CD4-positive, CD25-positive, alpha-beta regulatory T cell (primary cell): ENCODE results near the gene FGFR3. TPM values are rescaled to one million over a fixed set of nuclear protein-coding genes. Genes with fewer than 3 reads are reported as not detected.
A peak's percentile ranks its signal among the peaks of the same experiment; 100 is the strongest.

Experiments used
- ATAC-seq, 2 donors: fragments of 150-1000 bp; cut with Tn5 transposase; one replicate each; pipeline ENCODE4 v1.10.0; 2021; ENCODE audit warnings: low read depth in 2 of 2, moderate number of reproducible peaks in 2 of 2, moderate library complexity in 1 of 2
- DNase-seq, 3 donors: peaks; one replicate each; pipeline versions ENCODE4 v3.0.0 to v3.0.0-alpha.2; 2012 to 2022; ENCODE audit warnings: mixed read lengths in 1 of 3
- H3K27ac ChIP-seq: one replicate; pipeline ENCODE4 v1.7.0; 2013; ENCODE audit warnings: mild to moderate bottlenecking, low read length; ENCODE audit not compliant: insufficient read depth, poor library complexity, severe bottlenecking
- H3K27me3 ChIP-seq: one replicate; pipeline ENCODE4 v1.7.0; 2013; ENCODE audit warnings: low read length; ENCODE audit not compliant: control insufficient read depth, insufficient read depth
- H3K36me3 ChIP-seq: one replicate; pipeline ENCODE4 v1.7.0; 2013; ENCODE audit warnings: mild to moderate bottlenecking, low read length, moderate library complexity; ENCODE audit not compliant: control insufficient read depth, insufficient read depth
- H3K4me1 ChIP-seq: 2 replicates; pipeline ENCODE4 v1.7.0; 2013; ENCODE audit warnings: mild to moderate bottlenecking, low read length; ENCODE audit not compliant: insufficient read depth, control insufficient read depth, poor library complexity, severe bottlenecking
- H3K4me3 ChIP-seq: one replicate; pipeline ENCODE4 v1.7.0; 2013; ENCODE audit warnings: low read depth, mild to moderate bottlenecking, low read length, moderate library complexity
- H3K9me3 ChIP-seq, 2 experiments: 1 replicate in 1 of 2; 2 replicates in 1 of 2; pipeline ENCODE4 v1.7.0; 2013; ENCODE audit warnings: low read length in 2 of 2, mild to moderate bottlenecking in 1 of 2, moderate library complexity in 1 of 2; ENCODE audit not compliant: control insufficient read depth in 2 of 2
- H3K27ac Mint-ChIP-seq, 3 donors: one replicate each; pipeline ENCODE4 v1.8.0; 2020 to 2022; ENCODE audit warnings: mild to moderate bottlenecking in 3 of 3, mixed read lengths in 3 of 3, moderate library complexity in 2 of 3
- H3K27me3 Mint-ChIP-seq: one replicate; pipeline ENCODE4 v1.8.0; 2022; ENCODE audit warnings: mild to moderate bottlenecking, mixed read lengths
- H3K36me3 Mint-ChIP-seq: one replicate; pipeline ENCODE4 v1.8.0; 2020; ENCODE audit warnings: mixed read lengths
- H3K4me1 Mint-ChIP-seq, 4 donors: one replicate each; pipeline ENCODE4 v1.8.0; 2020 to 2022; ENCODE audit warnings: mixed read lengths in 4 of 4, mild to moderate bottlenecking in 1 of 4
- H3K4me3 Mint-ChIP-seq, 4 donors: one replicate each; pipeline ENCODE4 v1.8.0; 2020 to 2022; ENCODE audit warnings: mild to moderate bottlenecking in 4 of 4, mixed read lengths in 4 of 4, moderate library complexity in 3 of 4
- H3K9me3 Mint-ChIP-seq, 7 donors: one replicate each; pipeline ENCODE4 v1.8.0; 2020 to 2022; ENCODE audit warnings: mixed read lengths in 7 of 7, mild to moderate bottlenecking in 3 of 7, moderate library complexity in 2 of 7
- polyA plus RNA-seq, 4 donors: library from polyadenylated mRNA; unstranded; fragments of 300-500 nt; fragmentation: Illumina TruSeq; gene quantifications; one replicate each; pipeline ENCODE4 v1.2.3, GENCODE V29; 2021
- total RNA-seq: library from RNA; stranded (reverse); gene quantifications from one replicate; pipeline ENCODE4 v1.2.3, GENCODE V29; 2022

Gene FGFR3
- total and polyA plus RNA-seq, 5 donors from 2014 or later: 0.25 TPM; not detected in 4

- Histone ChIP-seq H3K4me1 (no peaks in the 10 kb centered on the region), H3K4me3 (no peak overlapping the region), H3K9me3 (no peaks in the 10 kb centered on the region), H3K36me3 (no peaks in the 10 kb centered on the region), H3K27ac (no peak overlapping the region), H3K27me3 (no peaks in the 10 kb centered on the region)
- DNase-seq: no peak
- Mint-ChIP-seq H3K36me3 (no peaks in the 10 kb centered on the region), H3K9me3 (no peaks in the 10 kb centered on the region), H3K4me3 (no peak overlapping the region), H3K27me3 (no peaks in the 10 kb centered on the region), H3K4me1 (no peaks in the 10 kb centered on the region), H3K27ac (no peak overlapping the region)
- no peak for ATAC-seq
Measured at GRCh38 chr4:1773754-1774153, 19.3 kb upstream of the FGFR3 start.

GRCh38 chr4:1775731-1776500 lies 17.2 kb upstream of the FGFR3 start:
- Histone ChIP-seq H3K4me3 (no peak overlapping the region), H3K9me3 (no peaks in the 10 kb centered on the region), H3K4me1 (no peaks in the 10 kb centered on the region), H3K27ac (no peak overlapping the region), H3K36me3 (no peaks in the 10 kb centered on the region), H3K27me3 (no peaks in the 10 kb centered on the region)
- Mint-ChIP-seq H3K36me3 (no peaks in the 10 kb centered on the region), H3K27ac (peak overlapping the region in 1 of 3 donors; percentile 61), H3K9me3 (no peaks in the 10 kb centered on the region), H3K4me3 (no peak overlapping the region), H3K4me1 (no peaks in the 10 kb centered on the region), H3K27me3 (no peaks in the 10 kb centered on the region)
- no peak for ATAC-seq
- DNase-seq: no peak

GRCh38 chr4:1776521-1777161 lies 16.5 kb upstream of the FGFR3 start:
- no peaks in the 10 kb centered on the region for H3K27me3 Mint-ChIP-seq
- Histone ChIP-seq H3K9me3 (no peaks in the 10 kb centered on the region), H3K4me3 (no peak overlapping the region), H3K27ac (no peak overlapping the region), H3K4me1 (no peaks in the 10 kb centered on the region), H3K36me3 (no peaks in the 10 kb centered on the region), H3K27me3 (no peaks in the 10 kb centered on the region)
- no peaks in the 10 kb centered on the region for H3K36me3 Mint-ChIP-seq
- H3K27ac Mint-ChIP-seq: no peak overlapping the region
- no peak overlapping the region for H3K4me3 Mint-ChIP-seq
- no peak for DNase-seq
- H3K9me3 Mint-ChIP-seq: no peaks in the 10 kb centered on the region
- H3K4me1 Mint-ChIP-seq: no peaks in the 10 kb centered on the region
- ATAC-seq: no peak

GRCh38 chr4:1777822-1778641 lies 15.1 kb upstream of the FGFR3 start:
- ATAC-seq (no peak), DNase-seq (no peak)
- H3K36me3 ChIP-seq: no peaks in the 10 kb centered on the region
- H3K27me3 ChIP-seq: no peaks in the 10 kb centered on the region
- no peak overlapping the region for H3K27ac ChIP-seq
- Mint-ChIP-seq H3K9me3 (no peaks in the 10 kb centered on the region), H3K27me3 (no peaks in the 10 kb centered on the region), H3K36me3 (no peaks in the 10 kb centered on the region), H3K4me1 (no peaks in the 10 kb centered on the region), H3K27ac (no peak overlapping the region), H3K4me3 (no peak overlapping the region)
- no peak overlapping the region for H3K4me3 ChIP-seq
- no peaks in the 10 kb centered on the region for H3K4me1 ChIP-seq
- no peaks in the 10 kb centered on the region for H3K9me3 ChIP-seq

DNA sequence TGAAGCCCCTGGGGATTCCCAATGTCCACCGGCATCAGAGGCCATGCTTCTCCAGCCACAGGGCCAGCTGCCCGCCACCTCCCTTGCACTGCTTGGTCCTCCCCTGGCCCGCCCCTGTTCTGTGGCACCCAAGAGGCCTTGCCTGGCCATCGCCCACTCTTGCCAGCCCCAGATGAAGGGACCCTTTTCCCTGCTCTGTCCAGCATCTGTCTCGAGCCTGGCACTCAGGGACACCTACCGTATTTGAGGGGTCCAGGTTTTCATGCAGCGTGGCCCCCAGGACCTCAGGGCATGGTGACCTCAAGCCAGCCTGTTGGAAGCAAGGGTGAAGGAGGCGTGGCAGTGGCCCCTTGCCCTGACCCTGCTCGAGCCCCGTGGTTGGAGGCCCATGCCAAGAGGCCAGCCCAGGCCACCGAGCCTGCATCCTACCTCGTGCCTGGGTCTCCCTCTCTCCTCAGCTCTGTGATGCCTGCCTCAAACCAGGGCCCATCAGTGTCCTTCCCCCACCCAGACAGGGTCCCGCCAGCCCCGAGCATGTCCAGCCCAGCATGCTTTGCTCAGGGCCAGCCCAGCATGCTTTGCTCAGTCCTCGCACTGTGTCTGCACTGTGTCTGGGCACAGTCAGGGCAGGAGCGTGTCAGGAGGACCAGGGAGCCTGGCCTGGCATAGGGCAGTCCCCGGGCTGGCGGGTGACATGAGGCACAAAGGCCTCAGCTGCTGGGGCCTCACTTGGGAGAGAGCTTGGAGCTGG lies 14.3 kb upstream of the FGFR3 start:
- no peak overlapping the region for H3K27ac ChIP-seq
- Mint-ChIP-seq H3K27ac (no peak overlapping the region), H3K4me3 (no peak overlapping the region)

DNA sequence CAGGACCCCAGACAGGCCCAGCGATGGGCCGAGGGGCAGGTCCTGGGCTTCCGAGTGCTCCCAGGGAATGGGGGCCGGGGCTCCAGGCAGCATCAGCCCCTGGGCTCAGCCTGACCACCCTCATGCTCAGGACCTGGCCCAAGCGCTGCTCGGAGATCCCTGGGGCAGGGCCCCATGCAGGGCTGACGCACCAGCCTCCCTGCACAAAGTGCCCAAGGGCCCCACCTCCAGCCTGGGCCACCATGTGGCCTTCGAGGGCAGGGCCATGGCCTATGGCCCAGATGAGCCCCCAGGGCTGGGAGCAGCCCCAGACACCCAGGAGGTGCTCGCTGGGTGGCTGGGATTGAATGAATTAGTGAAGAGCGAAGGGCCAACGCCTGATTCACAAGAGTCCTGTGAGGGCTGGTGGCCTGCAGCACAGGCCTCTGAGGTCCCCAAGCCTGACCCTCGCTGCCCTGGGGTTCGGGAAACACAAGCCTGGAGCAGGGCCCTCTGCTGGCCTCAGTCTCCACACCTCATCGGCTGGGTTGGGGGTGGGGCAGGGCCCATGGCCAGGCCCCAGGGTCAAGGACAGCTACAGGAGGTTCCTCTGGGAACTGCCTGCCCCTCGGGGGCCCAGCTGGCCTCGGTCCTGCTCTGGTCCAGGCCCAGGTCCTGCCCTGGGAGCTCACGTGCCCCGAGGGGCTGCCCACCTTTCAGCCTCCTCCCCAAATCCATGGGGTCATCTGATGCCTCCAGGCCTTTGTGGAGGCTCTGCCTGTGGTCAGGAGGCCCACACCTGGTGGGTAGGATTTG lies 13.3 kb upstream of the FGFR3 start:
- H3K27ac Mint-ChIP-seq: no peak overlapping the region
- H3K9me3 Mint-ChIP-seq: no peaks in the 10 kb centered on the region
- H3K4me3 Mint-ChIP-seq: no peak overlapping the region

More for the DNA sequence above, 14.3 kb upstream of the FGFR3 start:
- Histone ChIP-seq H3K4me1 (no peaks in the 10 kb centered on the region), H3K4me3 (no peak overlapping the region), H3K36me3 (no peaks in the 10 kb centered on the region), H3K9me3 (no peaks in the 10 kb centered on the region), H3K27me3 (no peaks in the 10 kb centered on the region)
- H3K36me3 Mint-ChIP-seq: no peaks in the 10 kb centered on the region
- DNase-seq: no peak
- H3K4me1 Mint-ChIP-seq: no peaks in the 10 kb centered on the region
- H3K9me3 Mint-ChIP-seq: no peaks in the 10 kb centered on the region
- ATAC-seq: no peak
- H3K27me3 Mint-ChIP-seq: no peaks in the 10 kb centered on the region

DNA sequence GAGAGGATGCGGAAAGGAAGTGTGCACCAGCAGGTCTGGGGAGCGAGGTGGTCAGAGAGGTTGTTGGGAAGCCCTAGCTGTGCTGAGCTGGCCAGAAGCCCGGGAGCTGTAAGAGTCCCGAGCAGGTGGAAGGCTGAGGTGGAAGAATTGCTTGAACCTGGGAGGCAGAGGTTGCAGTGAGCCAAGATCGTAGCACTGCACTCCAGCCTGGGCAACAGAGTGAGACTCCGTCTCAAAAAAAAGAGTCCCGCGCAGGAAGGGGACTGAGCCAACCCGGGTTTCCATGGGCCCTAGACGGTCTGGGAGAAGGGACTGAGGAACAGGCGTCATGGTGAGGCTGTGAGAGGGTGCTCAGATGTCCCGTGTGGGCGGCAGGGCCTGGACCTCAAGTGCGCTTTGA lies 12.7 kb upstream of the FGFR3 start:
- H3K36me3 Mint-ChIP-seq: no peaks in the 10 kb centered on the region

More for the DNA sequence above, 13.3 kb upstream of the FGFR3 start:
- H3K36me3 Mint-ChIP-seq: no peaks in the 10 kb centered on the region
- ATAC-seq (no peak), DNase-seq (no peak)
- Histone ChIP-seq H3K4me1 (no peaks in the 10 kb centered on the region), H3K27me3 (no peaks in the 10 kb centered on the region), H3K9me3 (no peaks in the 10 kb centered on the region), H3K4me3 (no peak overlapping the region), H3K36me3 (no peaks in the 10 kb centered on the region), H3K27ac (no peak overlapping the region)
- H3K27me3 Mint-ChIP-seq: no peaks in the 10 kb centered on the region
- H3K4me1 Mint-ChIP-seq: no peaks in the 10 kb centered on the region

More for the DNA sequence above, 12.7 kb upstream of the FGFR3 start:
- Mint-ChIP-seq H3K27ac (no peak overlapping the region), H3K9me3 (no peaks in the 10 kb centered on the region), H3K4me1 (no peaks in the 10 kb centered on the region), H3K4me3 (no peak overlapping the region), H3K27me3 (no peaks in the 10 kb centered on the region)
- Histone ChIP-seq H3K36me3 (no peaks in the 10 kb centered on the region), H3K4me3 (no peak overlapping the region), H3K27ac (no peak overlapping the region), H3K4me1 (no peaks in the 10 kb centered on the region), H3K9me3 (no peaks in the 10 kb centered on the region), H3K27me3 (no peaks in the 10 kb centered on the region)
- DNase-seq: no peak
- no peak for ATAC-seq
